ENCODE measurements around the gene KRI1.

The KRI1 gene

DNA sequence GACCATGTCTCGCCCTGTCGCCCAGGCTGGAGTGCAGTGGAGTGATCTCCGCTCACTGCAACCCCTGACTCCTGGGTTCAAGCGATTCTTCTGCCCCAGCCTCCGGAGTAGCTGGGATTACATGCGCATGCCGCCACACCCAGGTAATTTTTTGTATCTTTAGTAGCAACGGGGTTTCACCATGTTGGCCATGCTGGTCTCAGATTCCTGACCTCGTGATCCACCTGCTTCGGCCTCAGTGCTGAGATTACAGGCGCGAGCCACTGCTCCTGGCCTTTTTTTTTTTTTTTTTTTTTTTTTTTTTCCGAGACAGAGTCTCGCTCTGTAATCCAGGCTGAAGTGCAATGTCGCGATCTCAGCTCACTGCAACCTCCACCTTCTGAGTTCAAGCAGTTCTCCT is 57.8 kb downstream of the KRI1 start:
- TF ChIP-seq GATA2 (IDR thresholded peaks at IDR 0.05; ENCODE audit: low read depth, low read length): no peak
- no peak for TF ChIP-seq GATA3 (IDR thresholded peaks at IDR 0.05; ENCODE audit: low read depth, low read length)

DNA sequence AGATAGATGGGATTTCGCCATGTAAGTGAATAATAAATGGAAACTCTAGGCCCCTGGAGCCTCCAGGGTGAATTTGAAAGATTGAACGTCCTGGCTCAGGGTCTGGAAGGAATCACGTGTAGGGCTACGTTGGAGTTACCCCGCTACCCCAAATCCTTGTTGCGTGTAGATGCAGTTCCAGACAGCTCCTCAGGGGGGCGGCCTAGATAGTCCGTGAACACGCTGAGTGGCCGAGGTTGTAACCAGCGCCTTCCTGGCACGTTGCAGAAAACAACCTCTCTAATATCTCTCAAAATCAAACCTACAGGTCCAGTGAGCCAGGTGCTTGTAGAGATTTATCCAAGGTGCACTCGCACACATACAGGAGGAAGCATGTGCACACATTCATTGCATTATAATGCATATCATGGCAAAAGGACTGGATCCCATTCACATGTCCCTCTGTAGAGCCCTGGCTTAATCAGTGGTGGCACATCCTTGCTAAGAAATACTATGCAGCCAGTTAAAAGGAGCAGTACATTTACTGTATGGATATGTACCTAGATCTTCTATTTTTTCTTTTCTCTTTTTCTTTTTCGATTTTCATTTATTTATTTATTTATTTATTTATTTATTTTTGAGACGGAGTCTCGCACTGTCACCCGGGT is 60.1 kb downstream of the KRI1 start:
- no peak for TF ChIP-seq GATA3 (IDR thresholded peaks at IDR 0.05; ENCODE audit: low read depth, low read length)
- TF ChIP-seq GATA2 (IDR thresholded peaks at IDR 0.05; ENCODE audit: low read depth, low read length): no peak
